MM.1S (cell line): Measurements from ENCODE around the gene ENOX2.

Experiments
- DNase-seq: peaks from one replicate; pipeline ENCODE4 v3.0.0-alpha.2; 2015
- H2AFZ ChIP-seq: fragments of 300-600 bp; sonication (generic); 2 replicates; pipeline ENCODE4 v1.6.0; 2016; ENCODE audit warnings: antibody characterized with exemption, low read length
- H3F3A ChIP-seq: fragments of 300-600 bp; sonication (generic); 2 replicates; pipeline ENCODE4 v1.6.1; 2016; ENCODE audit warnings: mild to moderate bottlenecking, antibody characterized with exemption, low read length, moderate library complexity, mixed read lengths; ENCODE audit not compliant: insufficient read depth
- H3K27ac ChIP-seq: fragments of 300-600 bp; sonication (generic); 2 replicates; pipeline ENCODE4 v1.5.1; 2016; ENCODE audit warnings: mild to moderate bottlenecking, low read length
- H3K27me3 ChIP-seq: fragments of 300-600 bp; sonication (generic); replicated peaks from 2 replicates; pipeline ENCODE4 v1.6.0; 2016; ENCODE audit warnings: low read length; ENCODE audit not compliant: insufficient read depth
- H3K36me3 ChIP-seq: fragments of 300-600 bp; sonication (generic); replicated peaks from 2 replicates; pipeline ENCODE4 v1.6.1; 2016; ENCODE audit warnings: mild to moderate bottlenecking, low read length, mixed read lengths; ENCODE audit not compliant: insufficient read depth
- H3K4me1 ChIP-seq: fragments of 300-600 bp; sonication (generic); 2 replicates; pipeline ENCODE4 v1.6.1; 2016; ENCODE audit warnings: low read length, mixed read lengths
- H3K4me2 ChIP-seq: fragments of 300-600 bp; sonication (generic); 2 replicates; pipeline ENCODE4 v1.6.0; 2016; ENCODE audit warnings: low read depth, low read length
- H3K4me3 ChIP-seq: fragments of 300-600 bp; sonication (generic); 2 replicates; pipeline ENCODE4 v1.5.1; 2016; ENCODE audit warnings: low read length, mixed read lengths
- H3K79me2 ChIP-seq: fragments of 300-600 bp; sonication (generic); 2 replicates; pipeline ENCODE4 v1.6.1; 2016; ENCODE audit warnings: mixed run types, low read length, mixed read lengths
- H3K9ac ChIP-seq: fragments of 300-600 bp; sonication (generic); 2 replicates; pipeline ENCODE4 v1.6.1; 2016; ENCODE audit warnings: low read length, mixed read lengths
- H3K9me2 ChIP-seq: fragments of 300-600 bp; sonication (generic); replicated peaks from 2 replicates; pipeline ENCODE4 v1.6.1; 2016; ENCODE audit warnings: mild to moderate bottlenecking, low read length, mixed read lengths; ENCODE audit not compliant: insufficient read depth
- H3K9me3 ChIP-seq: fragments of 300-600 bp; sonication (generic); replicated peaks from 2 replicates; pipeline ENCODE4 v1.6.1; 2016; ENCODE audit warnings: mild to moderate bottlenecking, low read length, mixed read lengths; ENCODE audit not compliant: insufficient read depth
- H4K20me1 ChIP-seq: fragments of 300-600 bp; sonication (generic); 2 replicates; pipeline ENCODE4 v1.6.1; 2016; ENCODE audit warnings: mild to moderate bottlenecking, low read length, moderate library complexity, mixed read lengths; ENCODE audit not compliant: insufficient read depth
- EZH2 ChIP-seq: fragments of 300-600 bp; sonication (generic); optimal IDR thresholded peaks from 2 replicates; pipeline ENCODE3; 2017; ENCODE audit warnings: low read depth, mild to moderate bottlenecking, antibody characterized with exemption, low read length, mixed read lengths
- EZH2phosphoT487 ChIP-seq: fragments of 300-600 bp; sonication (generic); IDR thresholded peaks from 2 replicates; pipeline ENCODE4 v1.6.1; 2018; ENCODE audit warnings: antibody characterized with exemption, low read length
- TF ChIP-seq, protein P1 (sequence below): fragments of 300-600 bp; sonication (generic); IDR thresholded peaks from 2 replicates; pipeline ENCODE4 v1.5.1; 2016; ENCODE audit warnings: antibody characterized with exemption, low read length, mixed read lengths

The ENOX2 gene

GRCh38 chrX:130879869-130880268 is 23.1 kb downstream of the ENOX2 start:
- DNase-seq, result no peak
- Histone ChIP-seq H3K9me3 (no peaks in the 10 kb centered on the region), H3K9me2 (no peaks in the 10 kb centered on the region), H3K27ac (no peak overlapping the region), H3K4me2 (no peak overlapping the region), H3K4me1 (no peaks in the 10 kb centered on the region), H3K79me2 (no peaks in the 10 kb centered on the region), H3K27me3 (no peaks in the 10 kb centered on the region), H3K4me3 (no peak overlapping the region), H3F3A (no peaks in the 10 kb centered on the region), H4K20me1 (no peaks in the 10 kb centered on the region), H3K9ac (no peak overlapping the region), H3K36me3 (no peaks in the 10 kb centered on the region), H2AFZ (no peak overlapping the region)
- TF ChIP-seq, protein P1, sequence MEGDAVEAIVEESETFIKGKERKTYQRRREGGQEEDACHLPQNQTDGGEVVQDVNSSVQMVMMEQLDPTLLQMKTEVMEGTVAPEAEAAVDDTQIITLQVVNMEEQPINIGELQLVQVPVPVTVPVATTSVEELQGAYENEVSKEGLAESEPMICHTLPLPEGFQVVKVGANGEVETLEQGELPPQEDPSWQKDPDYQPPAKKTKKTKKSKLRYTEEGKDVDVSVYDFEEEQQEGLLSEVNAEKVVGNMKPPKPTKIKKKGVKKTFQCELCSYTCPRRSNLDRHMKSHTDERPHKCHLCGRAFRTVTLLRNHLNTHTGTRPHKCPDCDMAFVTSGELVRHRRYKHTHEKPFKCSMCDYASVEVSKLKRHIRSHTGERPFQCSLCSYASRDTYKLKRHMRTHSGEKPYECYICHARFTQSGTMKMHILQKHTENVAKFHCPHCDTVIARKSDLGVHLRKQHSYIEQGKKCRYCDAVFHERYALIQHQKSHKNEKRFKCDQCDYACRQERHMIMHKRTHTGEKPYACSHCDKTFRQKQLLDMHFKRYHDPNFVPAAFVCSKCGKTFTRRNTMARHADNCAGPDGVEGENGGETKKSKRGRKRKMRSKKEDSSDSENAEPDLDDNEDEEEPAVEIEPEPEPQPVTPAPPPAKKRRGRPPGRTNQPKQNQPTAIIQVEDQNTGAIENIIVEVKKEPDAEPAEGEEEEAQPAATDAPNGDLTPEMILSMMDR, result no peak
- TF ChIP-seq EZH2phosphoT487, result no peak
- no peak for TF ChIP-seq EZH2

DNA sequence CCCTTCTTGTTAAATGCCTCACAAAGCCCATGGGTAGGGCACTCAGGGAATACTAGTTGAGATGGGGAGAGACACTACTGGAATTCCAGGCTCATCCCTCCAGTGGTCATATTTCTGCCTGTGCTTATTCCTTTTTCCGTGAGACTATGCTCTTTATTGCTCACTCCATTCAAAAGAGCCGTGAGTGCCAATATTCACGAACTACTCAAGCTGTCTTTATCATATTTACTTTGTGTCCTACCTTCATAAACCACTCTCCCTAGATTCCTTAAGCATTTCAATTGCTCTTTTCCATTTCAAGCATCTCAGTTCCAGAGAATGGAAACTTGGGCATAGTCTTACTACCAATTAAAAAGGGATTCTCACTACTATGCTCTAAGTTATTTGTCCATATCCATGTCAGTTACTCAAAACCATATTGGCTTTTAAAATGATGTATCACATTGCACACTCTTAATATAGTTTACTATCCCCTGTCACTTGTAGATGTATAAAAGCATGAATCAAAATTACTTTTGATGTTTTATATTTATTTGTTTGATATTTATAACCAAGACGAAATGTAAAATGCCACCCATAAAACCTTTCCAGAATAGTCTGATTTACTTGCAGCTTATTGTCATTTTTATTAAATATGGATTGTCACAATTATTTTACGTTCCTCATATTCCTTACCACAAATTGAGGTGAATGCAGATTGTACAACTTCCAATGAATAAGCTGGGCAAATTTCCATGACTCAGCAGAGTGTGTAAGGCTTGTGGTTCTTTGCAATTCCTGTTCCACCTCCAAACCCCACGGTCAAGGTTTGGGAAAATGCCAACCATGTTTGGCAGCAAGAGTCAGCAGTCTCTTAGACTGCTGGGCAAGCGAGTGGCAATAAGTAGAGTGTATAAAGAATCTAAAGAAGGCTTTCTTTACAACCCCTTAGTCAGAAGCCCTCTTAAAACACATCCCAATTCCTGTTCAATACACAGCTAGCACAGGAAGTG is 24.4 kb downstream of the ENOX2 start:
- Histone ChIP-seq H3K36me3 (no peaks in the 10 kb centered on the region), H3K79me2 (no peaks in the 10 kb centered on the region), H3F3A (no peaks in the 10 kb centered on the region), H3K9ac (no peak overlapping the region), H4K20me1 (no peaks in the 10 kb centered on the region), H3K9me2 (no peaks in the 10 kb centered on the region), H3K4me1 (no peaks in the 10 kb centered on the region), H3K9me3 (no peaks in the 10 kb centered on the region), H3K27ac (no peak overlapping the region), H3K4me2 (no peak overlapping the region), H2AFZ (no peak overlapping the region), H3K27me3 (no peaks in the 10 kb centered on the region), H3K4me3 (no peak overlapping the region)
- TF ChIP-seq EZH2phosphoT487 (no peak), EZH2 (no peak)
- TF ChIP-seq, protein P1, result no peak
- DNase-seq, result no peak

DNA sequence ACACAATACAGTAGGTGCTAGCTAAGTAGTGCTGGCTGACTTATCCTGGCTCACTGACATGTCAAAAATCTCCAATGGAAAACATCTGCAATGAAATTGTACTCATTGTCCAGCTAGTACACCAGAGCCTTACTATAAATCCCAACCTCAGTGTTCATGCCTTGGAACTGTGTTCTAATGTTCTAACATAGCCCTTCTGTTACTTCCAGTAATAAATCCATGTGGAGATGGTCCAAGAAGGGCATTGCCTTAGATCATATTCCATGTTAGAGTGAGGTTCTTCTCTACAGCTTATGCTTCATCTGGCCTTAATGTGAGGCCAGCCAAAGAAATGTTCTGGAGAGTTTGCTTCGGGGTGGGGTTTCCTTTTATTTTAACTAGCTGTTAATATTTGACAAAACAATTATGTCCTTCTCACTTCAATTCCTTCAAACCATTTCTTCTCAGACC is 25.1 kb downstream of the ENOX2 start:
- Histone ChIP-seq H3K4me2 (no peak overlapping the region), H3K9ac (no peak overlapping the region), H3F3A (no peaks in the 10 kb centered on the region), H3K4me1 (no peaks in the 10 kb centered on the region), H3K9me3 (no peaks in the 10 kb centered on the region), H3K27me3 (no peaks in the 10 kb centered on the region), H2AFZ (no peak overlapping the region), H4K20me1 (no peaks in the 10 kb centered on the region), H3K4me3 (no peak overlapping the region), H3K79me2 (no peaks in the 10 kb centered on the region), H3K36me3 (no peaks in the 10 kb centered on the region), H3K27ac (no peak overlapping the region), H3K9me2 (no peaks in the 10 kb centered on the region)
- TF ChIP-seq EZH2, result no peak
- TF ChIP-seq, protein P1, result no peak
- no peak for TF ChIP-seq EZH2phosphoT487
- DNase-seq, result no peak
